Activated CD4-positive, alpha-beta T cell treated with anti-CD3 and anti-CD28 coated beads for 1 hour (primary cell): Measurements from ENCODE around the gene UBAC2.

ENCODE experiments used
- DNase-seq: peaks from one replicate; pipeline ENCODE4 v3.0.0-alpha.2; 2020

UBAC2 gene

GRCh38 chr13:99273128-99273527, 72.5 kb downstream of the UBAC2 start:
- no peak for DNase-seq

GRCh38 chr13:99275093-99275469, 74.4 kb downstream of the UBAC2 start:
- DNase-seq = no peak

GRCh38 chr13:99276706-99277105, 76.1 kb downstream of the UBAC2 start:
- no peak for DNase-seq

- DNase-seq = no peak
Measured at GRCh38 chr13:99277629-99278028, 77.0 kb downstream of the UBAC2 start.

- DNase-seq = no peak
Measured at GRCh38 chr13:99278200-99278599, 77.5 kb downstream of the UBAC2 start.

- DNase-seq = no peak
Measured at GRCh38 chr13:99278843-99279242, 78.2 kb downstream of the UBAC2 start.

- DNase-seq = no peak
Measured at GRCh38 chr13:99279637-99280036, 79.0 kb downstream of the UBAC2 start.

- no peak for DNase-seq
Measured at GRCh38 chr13:99280166-99280565, 79.5 kb downstream of the UBAC2 start.

GRCh38 chr13:99281811-99282263, 81.2 kb downstream of the UBAC2 start:
- DNase-seq = no peak

- no peak for DNase-seq
Measured at GRCh38 chr13:99282264-99283231, 81.9 kb downstream of the UBAC2 start.

- no peak for DNase-seq
Measured at GRCh38 chr13:99285432-99286182, 85.0 kb downstream of the UBAC2 start.

- no peak for DNase-seq
Measured at GRCh38 chr13:99287551-99287950, 86.9 kb downstream of the UBAC2 start.

- no peak for DNase-seq
Measured at GRCh38 chr13:99288089-99288488, 87.4 kb downstream of the UBAC2 start.

GRCh38 chr13:99289271-99289670, 88.6 kb downstream of the UBAC2 start:
- no peak for DNase-seq

GRCh38 chr13:99289674-99290337, 89.2 kb downstream of the UBAC2 start:
- DNase-seq = no peak

- DNase-seq = no peak
Measured at GRCh38 chr13:99290894-99291293, 90.2 kb downstream of the UBAC2 start.

- DNase-seq = no peak
Measured at GRCh38 chr13:99293178-99293577, 92.5 kb downstream of the UBAC2 start.

GRCh38 chr13:99294198-99294597, 93.5 kb downstream of the UBAC2 start:
- DNase-seq = no peak

- no peak for DNase-seq
Measured at GRCh38 chr13:99294958-99295357, 94.3 kb downstream of the UBAC2 start.

- DNase-seq = no peak
Measured at GRCh38 chr13:99295488-99296252, 95.0 kb downstream of the UBAC2 start.

- no peak for DNase-seq
Measured at GRCh38 chr13:99296398-99296797, 95.7 kb downstream of the UBAC2 start.

- DNase-seq = no peak
Measured at GRCh38 chr13:99297331-99297730, 96.7 kb downstream of the UBAC2 start.

- no peak for DNase-seq
Measured at GRCh38 chr13:99298056-99298455, 97.4 kb downstream of the UBAC2 start.
